HG03280 (cell line): ENCODE data around the gene PYGB.
"Not testable (repeated sequence)": the region's sequence is repeated elsewhere in the genome, so short reads cannot be mapped to it uniquely, and the experiment has no call there.

ENCODE experiments used
- ATAC-seq: cut with Tn5 transposase; IDR thresholded peaks from one replicate; pipeline ENCODE4 v1.9.1; 2021; ENCODE audit warnings: mild to moderate bottlenecking, moderate library complexity; ENCODE audit not compliant: unreplicated experiment

Gene PYGB

GRCh38 chr20:25325997-25326396 lies 78.1 kb downstream of the PYGB start:
- ATAC-seq, result no peak

- ATAC-seq, result no peak
These were observed 79.8 kb downstream of the PYGB start for GRCh38 chr20:25327521-25328235.

DNA sequence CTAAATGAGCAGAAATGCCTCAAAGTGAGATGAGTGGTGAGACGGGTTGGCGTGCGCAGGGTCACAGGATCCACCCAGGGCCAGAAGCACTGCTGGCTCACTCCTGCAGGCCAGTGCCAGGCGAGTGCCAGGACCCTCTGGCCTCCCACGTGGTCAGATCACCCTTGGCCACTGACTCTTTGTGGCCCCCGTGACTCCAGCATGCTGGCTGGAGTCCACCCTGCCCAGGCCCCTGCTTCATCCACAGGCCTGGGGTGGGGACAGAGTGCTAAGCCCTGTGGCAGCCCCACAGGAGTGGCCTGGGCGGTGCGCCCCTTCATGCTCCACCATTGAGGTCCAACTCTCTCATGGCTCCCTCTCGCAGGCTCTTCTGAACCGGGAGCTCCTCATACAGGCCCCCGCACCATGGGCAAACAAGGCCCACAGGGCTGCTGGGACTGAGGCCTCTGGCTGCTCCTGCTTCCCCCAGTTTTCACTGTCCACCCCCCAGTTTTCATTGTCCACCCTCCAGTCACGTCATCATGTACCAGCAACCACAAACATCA lies 81.1 kb downstream of the PYGB start:
- ATAC-seq, result no peak

GRCh38 chr20:25334972-25335371 lies 87.1 kb downstream of the PYGB start:
- ATAC-seq, result not testable (repeated sequence)

GRCh38 chr20:25336561-25337422 lies 88.9 kb downstream of the PYGB start:
- ATAC-seq, result no peak

GRCh38 chr20:25338112-25339023 lies 90.5 kb downstream of the PYGB start:
- no peak for ATAC-seq

DNA sequence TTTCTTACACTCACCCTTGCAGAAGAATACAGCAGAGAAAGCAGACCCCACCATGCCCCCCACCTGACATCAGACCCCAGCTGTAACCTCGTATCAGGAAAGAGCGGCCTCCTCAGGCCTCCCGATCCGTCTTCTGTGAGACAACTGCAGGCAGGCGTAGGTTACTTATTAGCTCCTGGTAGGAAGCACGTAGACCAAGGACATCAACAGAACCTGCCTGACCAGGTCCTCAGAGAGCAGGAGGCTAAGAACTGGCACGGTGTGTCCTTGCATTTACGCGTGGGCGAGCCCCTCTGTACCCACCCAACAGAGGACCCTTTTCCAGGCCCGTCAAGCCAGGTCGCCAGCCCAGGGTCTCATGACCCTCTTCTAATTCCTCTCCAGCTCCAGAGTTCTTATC lies 91.7 kb downstream of the PYGB start:
- ATAC-seq, result no peak

- ATAC-seq, result no peak
These were observed 92.5 kb downstream of the PYGB start for GRCh38 chr20:25340380-25340779.

- ATAC-seq, result no peak
These were observed 94.1 kb downstream of the PYGB start for GRCh38 chr20:25341716-25342680.

GRCh38 chr20:25344634-25345033 lies 96.7 kb downstream of the PYGB start:
- ATAC-seq, result no peak

- no peak for ATAC-seq
These were observed 97.8 kb downstream of the PYGB start for GRCh38 chr20:25345721-25346120.

- no peak for ATAC-seq
These were observed 98.5 kb downstream of the PYGB start for GRCh38 chr20:25346349-25346748.
